Muscle of arm (tissue), 14 donors: ENCODE results near the gene TTC5. TPM values are rescaled to one million over a fixed set of nuclear protein-coding genes. Genes with fewer than 3 reads are reported as not detected.
"Not testable (repeated sequence)": the region's sequence is repeated elsewhere in the genome, so short reads cannot be mapped to it uniquely, and the experiment has no call there.

ENCODE experiments used
- DNase-seq: peaks from one replicate; pipeline ENCODE4 v3.0.0-alpha.2; 2013
- long read RNA-seq, 11 donors: transcript quantifications; one replicate each; lab custom pipeline, GENCODE V29; 2026
- polyA plus RNA-seq, 12 donors: library from polyadenylated mRNA; unstranded; fragments of 120-200 nt; gene quantifications; one replicate each; pipeline ENCODE4 v1.2.1, GENCODE V29; 2013; ENCODE audit not compliant: insufficient read length in 12 of 12

TTC5 gene, protein sequence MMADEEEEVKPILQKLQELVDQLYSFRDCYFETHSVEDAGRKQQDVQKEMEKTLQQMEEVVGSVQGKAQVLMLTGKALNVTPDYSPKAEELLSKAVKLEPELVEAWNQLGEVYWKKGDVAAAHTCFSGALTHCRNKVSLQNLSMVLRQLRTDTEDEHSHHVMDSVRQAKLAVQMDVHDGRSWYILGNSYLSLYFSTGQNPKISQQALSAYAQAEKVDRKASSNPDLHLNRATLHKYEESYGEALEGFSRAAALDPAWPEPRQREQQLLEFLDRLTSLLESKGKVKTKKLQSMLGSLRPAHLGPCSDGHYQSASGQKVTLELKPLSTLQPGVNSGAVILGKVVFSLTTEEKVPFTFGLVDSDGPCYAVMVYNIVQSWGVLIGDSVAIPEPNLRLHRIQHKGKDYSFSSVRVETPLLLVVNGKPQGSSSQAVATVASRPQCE
- polyA plus RNA-seq: 10 to 100 TPM in 9 of 12 donors, 1 to 10 TPM in 2, not detected in 1; 8.5 to 14.9 (median 12.3) TPM
- long read RNA-seq, donor 1, full-length matches to known transcripts: 5 of 5 reads
- long read RNA-seq, donor 1, partial matches to known transcripts: 0 of 5 reads
- long read RNA-seq, donor 1, other reads (novel, unspliced or antisense): 0 of 5 reads
- long read RNA-seq, donor 2, full-length matches to known transcripts: 7 of 7 reads
- long read RNA-seq, donor 2, partial matches to known transcripts: 0 of 7 reads
- long read RNA-seq, donor 2, other reads (novel, unspliced or antisense): 0 of 7 reads
- long read RNA-seq, donor 3, full-length matches to known transcripts: 3 of 3 reads
- long read RNA-seq, donor 3, partial matches to known transcripts: 0 of 3 reads
- long read RNA-seq, donor 3, other reads (novel, unspliced or antisense): 0 of 3 reads
- long read RNA-seq, donor 4, full-length matches to known transcripts: 1 of 1 reads
- long read RNA-seq, donor 4, partial matches to known transcripts: 0 of 1 reads
- long read RNA-seq, donor 4, other reads (novel, unspliced or antisense): 0 of 1 reads
- long read RNA-seq, donor 5, full-length matches to known transcripts: 4 of 4 reads
- long read RNA-seq, donor 5, partial matches to known transcripts: 0 of 4 reads
- long read RNA-seq, donor 5, other reads (novel, unspliced or antisense): 0 of 4 reads
- long read RNA-seq, donor 6, full-length matches to known transcripts: 4 of 4 reads
- long read RNA-seq, donor 6, partial matches to known transcripts: 0 of 4 reads
- long read RNA-seq, donor 6, other reads (novel, unspliced or antisense): 0 of 4 reads
- long read RNA-seq, donor 7, full-length matches to known transcripts: 6 of 6 reads
- long read RNA-seq, donor 7, partial matches to known transcripts: 0 of 6 reads
- long read RNA-seq, donor 7, other reads (novel, unspliced or antisense): 0 of 6 reads
- long read RNA-seq, donor 8, full-length matches to known transcripts: 2 of 2 reads
- long read RNA-seq, donor 8, partial matches to known transcripts: 0 of 2 reads
- long read RNA-seq, donor 8, other reads (novel, unspliced or antisense): 0 of 2 reads
- long read RNA-seq, donor 9, full-length matches to known transcripts: 4 of 4 reads
- long read RNA-seq, donor 9, partial matches to known transcripts: 0 of 4 reads
- long read RNA-seq, donor 9, other reads (novel, unspliced or antisense): 0 of 4 reads
- long read RNA-seq, donor 10, full-length matches to known transcripts: 4 of 4 reads
- long read RNA-seq, donor 10, partial matches to known transcripts: 0 of 4 reads
- long read RNA-seq, donor 10, other reads (novel, unspliced or antisense): 0 of 4 reads
- long read RNA-seq, donor 11, full-length matches to known transcripts: 3 of 3 reads
- long read RNA-seq, donor 11, partial matches to known transcripts: 0 of 3 reads
- long read RNA-seq, donor 11, other reads (novel, unspliced or antisense): 0 of 3 reads

DNA sequence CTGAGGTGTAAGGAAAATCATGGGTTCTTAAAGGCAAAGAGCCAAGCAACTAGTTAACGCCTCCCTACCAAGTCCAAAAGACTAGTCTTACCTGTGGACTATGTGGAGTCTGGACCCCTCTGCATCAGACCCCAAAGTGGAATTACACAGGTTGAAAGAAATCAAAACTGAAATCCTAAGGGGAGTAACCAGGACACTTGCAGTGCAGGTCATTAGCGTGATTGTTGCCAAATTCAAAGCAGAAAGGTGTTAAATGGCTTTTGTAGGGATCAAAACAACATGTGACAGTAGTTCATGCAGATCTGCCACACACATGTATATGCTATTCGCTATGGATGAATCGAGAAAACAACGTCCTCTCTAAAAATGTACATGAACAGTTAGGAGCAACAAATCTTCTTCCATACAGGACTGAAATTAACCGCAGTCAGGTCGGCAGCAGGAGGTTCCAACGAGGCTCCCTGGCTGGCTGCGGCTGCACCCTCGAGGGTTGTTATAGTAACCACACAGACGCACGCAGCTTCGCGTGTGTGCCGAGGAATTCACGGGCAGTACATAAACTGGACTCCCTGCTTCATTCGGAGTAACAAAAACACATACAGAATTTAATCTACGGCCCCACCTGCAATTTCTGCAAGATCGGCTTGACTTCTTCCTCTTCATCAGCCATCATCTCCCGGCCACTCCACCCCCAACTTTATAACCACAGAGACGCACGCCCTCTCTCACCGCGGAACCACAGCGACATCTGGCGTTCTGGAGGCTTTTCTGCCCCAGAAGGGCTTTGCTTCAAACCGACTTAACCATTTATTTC is at the start of gene TTC5:
Gene TTC5, minus strand, starts transcription at position 687 of the 814 bp plus-strand sequence. Its CDS starts 14 bp downstream, at position 673.
- peak; percentile 94 for DNase-seq

DNA sequence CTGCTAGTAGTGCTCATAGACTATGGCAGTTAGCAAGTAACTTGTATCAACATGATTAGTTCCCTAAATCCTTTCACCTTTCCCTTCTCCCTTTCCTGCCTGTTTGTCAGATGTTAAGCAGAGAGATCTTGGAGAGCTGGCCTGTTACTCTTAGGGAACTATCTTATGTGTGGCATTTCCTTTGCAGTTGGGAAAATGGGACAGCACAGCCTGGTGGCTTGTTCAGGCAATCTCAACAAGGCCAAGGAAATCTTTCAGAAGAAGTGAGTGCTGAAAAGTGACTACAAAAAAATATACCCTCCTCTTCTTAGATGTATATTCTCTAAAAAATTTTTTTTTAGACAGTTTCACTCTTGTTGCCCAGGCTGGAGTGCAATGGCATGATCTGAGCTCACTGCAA is 45.1 kb upstream of the TTC5 start:
- DNase-seq: no peak

DNA sequence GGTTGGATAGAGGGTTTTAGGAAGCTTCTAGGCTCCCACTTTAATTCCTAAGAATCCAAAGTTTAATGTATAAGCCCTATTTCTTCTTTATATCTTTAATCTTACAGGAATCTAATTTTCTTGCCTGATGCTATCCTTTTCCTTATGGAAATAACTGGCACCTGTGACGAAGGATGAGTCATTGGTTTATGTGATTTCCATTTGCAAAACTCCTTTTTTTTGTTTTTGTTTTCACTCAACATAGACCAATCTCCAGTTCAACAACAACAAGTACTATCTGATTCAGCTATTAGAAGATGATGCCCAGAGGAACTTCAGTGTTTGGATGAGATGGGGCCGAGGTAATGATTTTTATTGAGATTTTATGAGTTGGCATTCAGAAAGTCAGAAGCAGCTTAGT is 44.5 kb upstream of the TTC5 start:
- DNase-seq: no peak

DNA sequence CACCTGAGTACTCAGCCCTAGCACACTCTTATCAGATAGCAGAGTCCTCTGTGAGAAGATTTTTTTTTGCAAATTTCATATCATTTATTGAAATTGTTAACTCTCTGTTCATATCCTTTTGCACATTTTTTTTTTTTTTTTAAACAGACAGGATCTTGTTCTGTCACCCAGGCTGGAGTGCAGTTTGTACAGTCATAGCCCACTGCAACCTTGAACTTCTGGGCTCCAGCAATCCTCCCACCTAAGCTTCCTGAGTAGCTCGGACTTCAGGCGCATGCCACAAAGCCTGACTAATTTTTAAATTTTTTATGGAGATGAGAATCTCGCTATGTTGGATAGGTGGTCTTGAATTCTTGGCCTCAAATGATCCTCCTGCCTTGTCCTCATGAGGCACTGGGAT is 42.0 kb upstream of the TTC5 start:
- no peak for DNase-seq

DNA sequence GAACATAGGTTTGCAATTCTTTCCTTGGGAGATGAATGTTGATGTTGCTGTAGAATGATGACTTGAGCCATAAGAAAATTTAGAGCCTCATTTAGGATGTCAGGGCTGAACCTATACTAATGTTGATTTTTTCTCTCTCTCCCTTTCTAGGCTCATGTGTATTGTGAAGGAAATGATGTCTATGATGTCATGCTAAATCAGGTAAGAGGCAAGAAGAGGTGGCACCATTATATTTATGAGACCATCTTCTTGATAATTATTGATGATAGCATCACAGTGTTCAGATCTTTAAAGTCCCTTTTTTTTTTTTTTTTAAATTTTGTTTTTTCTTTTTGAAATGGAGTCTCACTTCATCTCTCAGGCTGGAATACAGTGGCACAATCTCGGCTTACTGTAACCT is 41.0 kb upstream of the TTC5 start:
- DNase-seq: no peak

DNA sequence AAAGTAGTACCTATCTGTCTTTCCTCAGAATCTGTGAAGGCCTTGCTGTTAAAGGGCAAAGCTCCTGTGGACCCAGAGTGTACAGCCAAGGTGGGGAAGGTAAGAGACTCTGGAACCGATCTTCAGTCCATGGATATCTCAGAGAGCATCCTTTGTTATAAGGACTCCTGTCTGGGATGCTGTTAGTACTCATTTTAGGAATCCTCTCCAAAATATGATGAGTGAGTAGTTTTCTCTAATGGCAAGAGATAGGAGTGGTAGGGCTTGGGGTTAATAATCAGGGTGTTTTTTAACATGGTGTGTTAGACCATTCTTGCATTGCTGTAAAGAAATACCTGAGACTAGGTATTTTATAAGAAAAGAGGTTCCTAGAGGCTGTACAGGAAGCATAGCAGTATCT is 39.6 kb upstream of the TTC5 start:
- no peak for DNase-seq

DNA sequence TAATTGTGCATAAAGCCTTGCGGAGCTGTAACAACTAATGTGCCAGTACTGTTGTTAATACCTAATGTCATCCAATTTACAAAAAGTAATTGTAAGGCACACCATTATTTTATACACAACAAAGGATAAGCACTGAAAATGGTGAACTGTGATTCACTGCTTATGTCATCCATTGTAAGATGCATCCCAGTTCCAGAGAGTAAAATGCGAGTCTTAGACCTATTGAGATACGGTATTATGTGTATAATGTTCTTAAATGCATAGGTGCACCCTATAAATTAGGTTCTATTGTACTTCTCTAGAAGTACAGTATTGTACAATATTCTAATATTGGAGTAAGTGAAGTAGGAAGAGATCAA is 38.1 kb upstream of the TTC5 start:
- DNase-seq: peak; percentile 23

DNA sequence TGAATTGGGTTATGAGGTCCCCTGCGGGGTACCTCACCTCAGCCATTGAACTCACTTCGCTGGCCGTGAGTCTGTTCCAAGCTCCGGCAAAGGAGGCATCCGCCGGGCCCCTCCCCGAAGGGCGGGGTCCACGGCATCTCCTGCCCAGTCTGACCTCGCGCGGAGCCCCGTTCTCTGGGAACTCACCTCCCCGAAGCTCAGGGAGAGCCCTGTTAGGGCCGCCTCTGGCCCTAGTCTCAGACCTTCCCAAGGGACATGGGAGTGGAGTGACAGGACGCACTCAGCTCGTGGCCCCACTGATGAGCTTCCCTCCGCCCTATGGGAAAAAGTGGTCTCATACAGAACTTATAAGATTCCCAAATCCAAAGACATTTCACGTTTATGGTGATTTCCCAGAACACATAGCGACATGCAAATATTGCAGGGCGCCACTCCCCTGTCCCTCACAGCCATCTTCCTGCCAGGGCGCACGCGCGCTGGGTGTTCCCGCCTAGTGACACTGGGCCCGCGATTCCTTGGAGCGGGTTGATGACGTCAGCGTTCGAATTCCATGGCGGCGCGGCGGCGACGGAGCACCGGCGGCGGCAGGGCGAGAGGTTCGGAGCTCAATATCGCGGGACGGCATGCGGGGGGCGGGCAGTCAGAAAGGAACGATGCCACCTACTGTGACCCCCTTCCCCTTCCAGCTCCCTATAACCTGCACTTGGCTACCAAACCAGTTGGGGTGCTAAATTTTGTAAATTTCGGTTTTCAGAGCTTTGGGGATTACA is 37.5 kb upstream of the TTC5 start, which contains the start of gene PARP2:
Gene PARP2, plus strand, starts transcription at position 544 of the 770 bp plus-strand sequence. Its CDS starts 7 bp downstream, at position 551.
- peak; percentile 100 for DNase-seq

DNA sequence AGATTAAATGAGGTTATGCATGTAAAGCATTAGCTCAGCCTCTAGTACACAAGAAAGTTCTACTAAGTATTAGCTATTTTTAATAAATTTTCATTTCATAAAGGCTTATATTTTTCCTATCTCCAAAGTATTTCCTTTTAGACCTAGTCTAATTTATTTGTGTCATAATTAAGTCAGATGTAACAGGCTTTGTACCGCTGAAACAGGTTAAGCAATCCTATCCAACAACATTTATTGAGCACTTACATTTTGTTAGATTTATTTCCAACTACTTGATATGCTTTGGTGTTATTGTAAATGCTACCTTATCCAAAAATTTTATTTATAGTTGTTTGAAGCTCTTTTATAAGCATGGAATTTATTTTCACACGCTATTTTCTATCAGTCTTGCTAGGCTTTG is 35.9 kb upstream of the TTC5 start:
- DNase-seq: no peak

DNA sequence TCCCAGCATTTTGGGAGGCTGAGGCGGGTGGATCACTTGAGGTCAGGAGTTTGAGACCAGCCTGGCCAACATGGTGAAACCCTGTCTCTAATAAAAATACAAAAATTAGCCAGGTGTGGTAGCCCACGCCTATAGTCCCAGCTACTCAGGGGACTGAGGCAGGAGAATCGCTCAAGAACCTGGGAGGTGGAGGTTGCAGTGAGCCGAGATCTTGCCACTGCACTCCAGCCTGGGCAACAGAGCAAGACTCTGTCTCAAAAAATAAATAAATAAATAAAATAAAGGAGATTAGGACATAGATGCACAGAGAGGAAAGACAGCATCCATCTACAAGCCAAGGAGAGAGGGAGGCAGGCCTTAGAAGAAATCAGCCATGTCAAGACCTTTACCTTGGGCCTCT is 35.3 kb upstream of the TTC5 start:
- not testable (repeated sequence) for DNase-seq

DNA sequence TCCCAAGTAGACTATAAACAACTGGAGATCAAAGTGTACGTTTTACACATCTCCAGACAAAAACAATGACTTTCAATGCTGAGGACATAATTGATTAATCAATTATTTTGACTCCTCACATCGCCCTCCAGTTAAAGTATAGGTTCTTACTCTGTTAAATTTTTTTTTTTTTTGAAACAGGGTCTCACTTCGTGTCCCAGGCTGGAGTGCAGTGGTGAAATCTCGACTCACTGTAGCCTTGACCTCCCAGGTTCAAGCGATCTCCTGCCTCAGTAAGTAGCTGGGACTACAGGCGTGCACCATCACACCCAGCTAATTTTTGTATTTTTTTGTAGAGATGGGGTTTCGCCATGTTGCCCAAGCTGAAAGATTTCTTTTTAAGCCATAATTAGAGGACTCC is 28.3 kb upstream of the TTC5 start:
- no peak for DNase-seq

DNA sequence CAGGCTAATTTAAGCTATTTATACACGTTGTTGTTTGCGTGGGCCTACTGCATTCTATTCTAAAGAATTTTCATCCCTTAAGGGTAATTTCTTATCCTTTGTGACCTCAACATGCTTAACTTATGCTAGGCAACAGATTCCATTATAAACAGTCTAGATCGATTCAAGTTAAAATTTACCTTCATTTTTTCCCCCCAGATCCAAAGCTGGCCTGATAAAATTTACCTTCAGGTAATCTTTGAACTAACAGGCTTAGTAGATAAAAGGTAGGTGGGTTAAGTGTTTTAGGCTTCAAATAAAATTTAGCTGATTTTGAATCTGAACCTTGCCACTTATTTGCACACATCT is 27.7 kb upstream of the TTC5 start:
- no peak for DNase-seq

DNA sequence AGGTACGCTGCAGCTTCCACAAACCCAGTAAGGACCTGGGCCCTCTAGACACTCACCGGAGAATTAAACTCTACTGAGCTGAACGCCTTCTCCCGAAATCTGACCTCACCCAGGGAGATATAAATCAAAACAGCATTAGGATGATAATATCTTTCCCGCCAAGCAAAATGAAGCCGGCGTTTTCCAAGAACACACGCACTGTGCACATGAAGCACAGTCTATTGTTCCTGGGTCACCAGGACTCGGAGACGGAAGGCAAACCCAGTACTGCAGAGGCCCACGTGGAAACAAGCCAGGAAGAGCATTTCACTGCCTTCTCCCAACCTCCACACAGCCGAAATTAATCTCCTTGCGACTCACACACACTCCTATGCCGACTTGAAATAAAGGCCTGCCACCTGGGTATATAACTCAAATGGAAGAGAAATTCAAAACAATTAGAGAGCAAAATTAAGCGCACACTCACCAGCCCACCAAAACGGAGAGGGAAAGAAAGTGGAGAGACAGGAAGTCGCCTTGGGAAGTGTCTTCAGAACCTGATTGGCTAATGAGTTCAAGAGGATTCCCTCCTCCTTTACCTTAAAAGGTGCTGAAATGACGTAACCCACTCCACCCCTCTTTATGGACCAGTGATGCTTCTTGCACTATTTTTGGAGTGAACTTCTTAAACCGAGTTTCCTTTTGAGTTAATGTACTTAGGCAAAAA is 27.2 kb upstream of the TTC5 start, which contains the start of gene CCNB1IP1:
Gene CCNB1IP1, minus strand, starts transcription at position 492 of the 706 bp plus-strand sequence. CDS start 16,756 bp downstream, outside the sequence.
- peak; percentile 81 for DNase-seq

DNA sequence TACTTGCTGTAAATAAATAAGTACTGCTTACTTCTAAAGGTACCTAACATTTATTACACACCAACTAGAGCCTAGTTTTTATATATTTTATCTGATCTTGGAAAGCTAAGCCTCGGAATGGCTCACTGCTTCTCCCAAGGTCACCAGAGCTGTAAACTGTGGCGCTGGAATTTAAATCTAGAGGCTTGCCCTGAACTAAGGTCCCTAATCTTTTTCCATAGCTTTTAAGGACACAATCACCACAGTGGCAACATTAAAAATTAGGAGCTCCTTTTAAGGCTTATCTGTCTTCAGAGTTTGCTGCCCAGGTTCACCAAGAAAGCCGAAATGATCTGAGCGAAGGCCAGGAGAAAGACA is 26.7 kb upstream of the TTC5 start:
- no peak for DNase-seq

DNA sequence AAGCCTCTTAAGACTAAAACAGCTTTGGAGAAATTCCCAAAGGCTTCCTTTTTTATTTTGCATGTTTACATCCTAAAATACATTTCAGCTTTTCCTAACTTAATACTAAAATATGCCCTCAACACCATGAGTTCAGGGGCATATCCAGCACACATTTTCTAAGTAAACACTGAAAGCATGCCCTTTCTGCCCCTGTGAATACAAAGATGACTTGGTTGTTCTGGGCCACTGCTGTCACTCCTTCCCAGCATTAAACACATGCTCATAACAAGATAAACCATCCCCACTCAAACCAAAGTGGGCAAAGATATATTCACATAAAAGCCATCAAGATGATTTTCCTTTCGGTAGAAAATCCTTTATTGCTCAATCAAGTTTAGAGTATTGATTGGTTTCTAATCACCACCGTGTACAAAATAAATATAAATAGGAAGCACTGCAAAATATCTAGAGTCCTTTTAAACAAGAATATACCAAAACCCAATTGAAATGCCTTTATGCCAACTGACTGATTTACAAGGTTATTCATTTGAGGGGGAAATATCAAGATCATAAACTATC is 25.4 kb upstream of the TTC5 start:
- no peak for DNase-seq

DNA sequence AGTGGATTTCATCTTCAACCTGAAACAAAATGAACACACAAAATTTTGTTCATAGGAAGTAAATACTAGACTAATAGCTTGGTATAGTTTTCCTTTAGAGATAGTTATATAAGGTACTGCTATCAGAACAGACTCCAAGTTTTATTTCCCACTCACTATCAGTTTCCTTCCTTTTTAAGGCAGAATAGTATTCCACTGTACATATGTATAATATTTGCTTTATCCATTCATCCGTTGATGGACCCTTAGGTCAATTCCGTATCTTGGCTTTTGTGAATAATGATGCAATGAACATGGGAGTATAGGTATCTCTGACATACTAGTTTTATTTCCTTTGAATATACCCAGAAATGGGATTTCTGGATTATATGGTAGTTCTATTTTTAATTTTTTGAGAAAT is 23.6 kb upstream of the TTC5 start:
- DNase-seq: no peak

DNA sequence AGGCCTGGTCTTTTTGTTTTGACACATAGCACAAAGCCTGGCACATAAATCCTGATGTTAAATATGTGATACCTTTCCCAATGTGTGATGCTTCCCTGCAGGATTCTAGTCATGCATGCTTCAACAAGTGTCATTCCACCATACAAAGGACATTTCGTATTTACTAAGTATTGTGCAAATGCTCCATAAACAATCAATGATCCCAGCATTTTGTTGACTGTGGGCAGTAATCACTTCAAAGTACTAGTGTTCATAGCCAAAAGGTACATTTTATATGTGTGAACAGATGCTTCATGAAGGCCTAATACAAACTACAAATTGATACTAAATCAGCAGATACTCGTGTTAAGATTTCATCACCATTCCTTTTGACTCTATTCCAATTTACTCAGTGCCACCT is 23.0 kb upstream of the TTC5 start:
- no peak for DNase-seq
